ENCODE data around the gene STMN1.

Gene STMN1

GRCh38 chr1:25867210-25867991 is 38.8 kb downstream of the STMN1 start:
- no peak for DNase-seq

- no peak for DNase-seq
These were observed 39.9 kb downstream of the STMN1 start for GRCh38 chr1:25866288-25866687.

- DNase-seq = no peak
These were observed 41.8 kb downstream of the STMN1 start for GRCh38 chr1:25864434-25864833.

- DNase-seq = no peak
These were observed 42.5 kb downstream of the STMN1 start for GRCh38 chr1:25863486-25864262.

GRCh38 chr1:25862785-25863485 is 43.3 kb downstream of the STMN1 start:
- no peak for DNase-seq

- DNase-seq = no peak
These were observed 44.6 kb downstream of the STMN1 start for GRCh38 chr1:25861316-25862286.

GRCh38 chr1:25858906-25859789 is 47.1 kb downstream of the STMN1 start, which contains the start of gene AUNIP:
Gene AUNIP, minus strand, starts transcription at chr1:25859457. Its CDS starts 100 bp downstream, at chr1:25859357.
- DNase-seq = peak; percentile 25

- DNase-seq = no peak
These were observed 47.7 kb downstream of the STMN1 start for GRCh38 chr1:25858494-25858893.

- DNase-seq = no peak
These were observed 49.4 kb downstream of the STMN1 start for GRCh38 chr1:25856856-25857255.

GRCh38 chr1:25854554-25854953 is 51.7 kb downstream of the STMN1 start:
- no peak for DNase-seq

Data from DMS 273 treated with DMSO at 0.1 percent for 48 hours (cell line).